GM19438 (cell line): ENCODE measurements around the gene PLP2.
"Not testable (repeated sequence)": the region's sequence is repeated elsewhere in the genome, so short reads cannot be mapped to it uniquely, and the experiment has no call there.

Experiments used
- ATAC-seq: cut with Tn5 transposase; IDR thresholded peaks from one replicate; pipeline ENCODE4 v1.9.1; 2021; ENCODE audit warnings: low read depth; ENCODE audit not compliant: unreplicated experiment

Gene PLP2

GRCh38 chrX:49171752-49172279, at the start of gene PLP2:
TSS of gene PLP2 (plus strand) at chrX:49171898. CDS start at chrX:49172001, 103 bp downstream.
- ATAC-seq, result peak; percentile 31

- ATAC-seq, result no peak
These were observed 49.2 kb upstream of the PLP2 start for GRCh38 chrX:49122499-49122898.

- ATAC-seq, result not testable (repeated sequence)
These were observed 43.9 kb upstream of the PLP2 start for GRCh38 chrX:49127742-49128258.

- ATAC-seq, result no peak
These were observed 42.3 kb upstream of the PLP2 start for GRCh38 chrX:49129427-49129826.

GRCh38 chrX:49132275-49132674, 39.4 kb upstream of the PLP2 start:
- not testable (repeated sequence) for ATAC-seq

- no peak for ATAC-seq
These were observed 37.9 kb upstream of the PLP2 start for GRCh38 chrX:49133759-49134158.

- no peak for ATAC-seq
These were observed 34.2 kb upstream of the PLP2 start for GRCh38 chrX:49137492-49137891.

GRCh38 chrX:49139713-49140112, 32.0 kb upstream of the PLP2 start:
- no peak for ATAC-seq

GRCh38 chrX:49142264-49142663, 29.4 kb upstream of the PLP2 start:
- ATAC-seq, result not testable (repeated sequence)

- ATAC-seq, result not testable (repeated sequence)
These were observed 28.5 kb upstream of the PLP2 start for GRCh38 chrX:49143154-49143553.

- no peak for ATAC-seq
These were observed 24.4 kb upstream of the PLP2 start for GRCh38 chrX:49147282-49147681.

GRCh38 chrX:49147936-49148335, 23.8 kb upstream of the PLP2 start:
- no peak for ATAC-seq

GRCh38 chrX:49148390-49149100, 23.2 kb upstream of the PLP2 start:
- not testable (repeated sequence) for ATAC-seq

- ATAC-seq, result not testable (repeated sequence)
These were observed 22.4 kb upstream of the PLP2 start for GRCh38 chrX:49149291-49149690.

GRCh38 chrX:49153467-49153866, 18.2 kb upstream of the PLP2 start:
- ATAC-seq, result no peak

GRCh38 chrX:49155243-49155899, 16.3 kb upstream of the PLP2 start:
- peak; percentile 10 for ATAC-seq

GRCh38 chrX:49155900-49156837, 15.5 kb upstream of the PLP2 start:
- peak; percentile 79 for ATAC-seq

- no peak for ATAC-seq
These were observed 14.5 kb upstream of the PLP2 start for GRCh38 chrX:49157194-49157593.

- ATAC-seq, result no peak
These were observed 10.8 kb upstream of the PLP2 start for GRCh38 chrX:49160908-49161307.

- no peak for ATAC-seq
These were observed 10.1 kb upstream of the PLP2 start for GRCh38 chrX:49161632-49162031.

GRCh38 chrX:49162620-49163019, 9.1 kb upstream of the PLP2 start, which contains the start of gene MAGIX:
TSS of gene MAGIX (plus strand) at chrX:49162758. CDS start at chrX:49162890, 132 bp downstream.
- ATAC-seq, result no peak
